H54 (cell line): Measurements from ENCODE around the gene SMIM24.
A peak's percentile ranks its signal among the peaks of the same experiment; 100 is the strongest.

Source experiments
- DNase-seq: peaks from one replicate; pipeline ENCODE4 v3.0.0; 2011; ENCODE audit warnings: low spot score, mixed read lengths; ENCODE audit not compliant: insufficient read length
- FAIRE-seq: peaks from 3 replicates; lab custom pipeline; 2011; peaks lifted over from hg19 to GRCh38; lab: Jason Lieb, UNC
- POLR2A ChIP-seq: IDR thresholded peaks from 2 replicates; pipeline ENCODE4 v1.6.1; 2011; ENCODE audit warnings: low read depth, mild to moderate bottlenecking, low read length

Gene SMIM24

DNA sequence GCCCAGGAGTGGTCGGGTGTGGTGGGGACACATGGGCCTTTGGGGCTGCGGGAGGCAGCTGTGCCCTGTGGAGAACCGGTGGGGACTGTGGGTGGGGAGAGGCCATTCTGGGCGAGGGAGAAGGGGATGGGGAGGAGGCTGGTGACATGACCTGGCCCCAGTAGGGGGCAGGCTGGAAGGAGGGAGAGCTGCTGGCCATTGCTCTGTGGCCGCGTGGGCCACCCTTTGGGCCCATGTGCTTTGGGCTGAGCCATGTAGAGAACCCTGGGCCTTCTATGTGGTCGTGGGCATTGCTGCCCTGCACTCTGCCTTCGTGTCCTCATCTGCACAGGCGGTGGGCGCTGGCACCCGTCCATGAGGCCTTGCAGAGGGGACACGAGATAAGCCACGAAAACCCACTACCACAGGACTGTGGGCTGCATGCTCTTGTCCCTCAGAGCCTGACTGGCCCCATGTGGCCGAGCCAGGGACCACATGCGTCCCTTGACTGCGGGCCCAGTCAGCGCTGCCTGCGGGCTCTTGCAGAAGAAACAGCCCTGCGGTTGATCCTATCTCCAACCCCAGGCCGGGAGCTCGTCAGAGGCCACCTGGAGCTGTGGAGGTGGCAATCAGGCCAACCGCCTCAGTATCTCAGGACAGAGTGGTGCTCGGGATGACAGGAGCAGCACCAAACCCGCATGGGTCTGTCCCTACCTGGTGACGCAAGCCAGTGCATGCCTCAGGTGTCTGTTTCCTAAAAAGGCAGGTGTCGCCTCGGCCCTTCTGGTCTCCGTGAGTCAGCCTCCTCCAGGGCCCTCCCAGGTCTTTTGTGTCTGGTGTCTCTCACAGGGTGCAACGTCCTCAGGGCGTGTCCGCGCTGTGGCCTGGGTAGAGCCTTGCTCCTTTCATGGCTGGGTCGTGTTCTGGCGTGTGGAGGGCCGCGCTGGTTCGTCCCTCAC, 40.1 kb upstream of the SMIM24 start:
- TF ChIP-seq POLR2A = no peak
- DNase-seq = no peak
- FAIRE-seq = no peak

DNA sequence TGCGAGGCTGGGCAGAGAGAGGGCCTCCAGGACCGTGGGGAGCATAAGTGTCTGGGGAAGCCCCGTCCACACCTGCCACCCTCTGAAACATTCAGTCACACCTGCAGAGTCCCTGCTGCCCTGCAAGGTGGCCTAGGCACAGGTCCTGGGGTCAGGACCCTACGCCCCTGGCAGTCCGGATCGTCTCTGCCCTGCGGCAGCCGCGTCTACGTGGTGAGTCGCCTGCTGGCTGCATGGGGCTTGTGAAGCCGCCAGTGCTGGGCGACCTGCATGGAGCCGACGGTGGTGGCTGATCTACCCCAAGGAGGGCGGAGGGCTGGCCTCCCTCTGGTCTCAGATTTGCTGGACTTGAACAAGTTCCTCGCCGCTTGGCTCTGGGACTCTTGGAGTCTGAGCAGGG, 38.8 kb upstream of the SMIM24 start:
- no peak for TF ChIP-seq POLR2A
- FAIRE-seq (no peak), DNase-seq (no peak)

DNA sequence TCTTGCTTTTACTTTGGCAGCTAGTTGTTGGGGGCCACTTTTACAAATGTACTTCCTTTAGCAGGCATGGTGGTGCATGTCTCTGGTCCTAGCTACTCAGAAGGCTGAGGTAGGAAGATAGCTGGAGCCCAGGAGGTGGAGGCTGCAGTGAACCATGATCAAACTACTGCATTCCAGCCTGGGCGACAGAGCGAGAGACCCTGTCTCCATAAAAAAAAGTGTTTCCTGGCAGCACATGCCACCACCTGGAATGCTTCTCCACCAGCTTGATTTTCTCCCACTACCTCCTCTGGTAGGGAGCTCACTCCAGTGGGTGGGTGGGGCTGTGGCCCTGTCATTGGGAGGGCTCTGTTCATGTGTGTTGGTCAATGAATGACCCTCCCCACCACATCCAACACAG, 38.3 kb upstream of the SMIM24 start:
- FAIRE-seq = no peak
- DNase-seq = no peak
- no peak for TF ChIP-seq POLR2A

DNA sequence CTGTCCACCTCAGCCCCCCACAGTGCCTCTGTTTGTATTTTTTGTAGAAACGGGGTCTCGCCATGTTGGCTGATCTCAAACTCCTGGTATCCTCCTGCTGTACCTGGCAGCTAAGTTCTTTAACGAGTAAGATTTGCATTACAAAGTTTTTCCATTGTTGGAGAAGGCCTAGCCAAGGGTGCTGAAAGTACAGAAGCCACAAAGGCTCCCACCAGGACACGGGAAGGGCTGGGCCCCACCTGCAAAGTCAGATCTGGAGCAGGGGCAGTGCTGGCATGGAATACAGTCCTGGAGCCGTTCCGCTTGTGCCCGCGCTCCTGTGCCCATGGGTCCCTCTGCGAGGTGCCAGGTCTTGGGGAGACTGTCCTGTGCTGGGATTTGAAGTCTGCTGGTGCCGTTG, 37.9 kb upstream of the SMIM24 start:
- DNase-seq (no peak), FAIRE-seq (no peak)
- TF ChIP-seq POLR2A = no peak

DNA sequence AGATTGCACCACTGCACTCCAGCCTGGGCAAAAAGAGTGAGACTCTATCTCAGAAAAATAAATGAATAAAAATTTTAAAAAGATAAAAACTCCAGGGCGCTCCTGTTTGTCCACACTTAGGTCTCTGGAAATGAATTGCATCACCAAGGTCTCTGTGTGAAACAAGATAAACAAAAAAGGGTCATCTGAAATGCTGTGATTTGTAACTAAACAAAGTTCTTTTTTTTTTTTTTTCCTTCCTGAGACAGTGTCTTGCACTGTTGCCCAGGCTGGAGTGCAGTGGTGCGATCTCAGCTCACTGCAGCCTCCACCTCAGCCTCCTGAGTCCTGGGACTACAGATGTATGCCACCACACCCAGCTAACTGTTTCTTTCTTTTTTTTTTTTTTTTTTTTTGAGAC, 37.3 kb upstream of the SMIM24 start:
- FAIRE-seq = no peak
- no peak for TF ChIP-seq POLR2A
- no peak for DNase-seq

DNA sequence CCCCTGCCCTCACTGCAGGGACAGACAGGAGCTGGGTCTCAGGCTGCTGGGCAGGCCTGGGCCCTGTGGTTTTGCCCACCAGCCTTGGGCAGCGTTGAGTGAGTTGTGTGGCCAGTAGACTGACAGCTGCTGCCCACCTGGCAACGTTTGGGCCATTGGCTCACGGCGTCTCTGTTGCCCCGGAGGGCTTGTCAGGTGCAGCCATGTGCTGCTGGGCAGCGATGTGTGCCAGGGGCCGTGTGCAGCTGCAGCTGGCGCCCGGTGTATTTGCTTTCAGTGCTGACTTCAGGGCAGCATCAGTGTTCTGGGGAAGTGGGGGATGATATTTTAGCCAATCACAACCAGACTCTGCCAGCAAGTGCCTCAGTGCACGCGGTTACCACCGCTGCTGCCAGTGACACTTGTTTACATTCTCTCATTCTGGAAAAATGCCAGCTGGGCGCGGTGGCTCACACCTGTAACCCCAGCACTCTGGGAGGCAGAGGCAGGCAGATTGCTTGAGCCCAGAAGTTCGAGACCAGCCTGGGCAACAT, 36.4 kb upstream of the SMIM24 start:
- DNase-seq (no peak), FAIRE-seq (no peak)
- no peak for TF ChIP-seq POLR2A

DNA sequence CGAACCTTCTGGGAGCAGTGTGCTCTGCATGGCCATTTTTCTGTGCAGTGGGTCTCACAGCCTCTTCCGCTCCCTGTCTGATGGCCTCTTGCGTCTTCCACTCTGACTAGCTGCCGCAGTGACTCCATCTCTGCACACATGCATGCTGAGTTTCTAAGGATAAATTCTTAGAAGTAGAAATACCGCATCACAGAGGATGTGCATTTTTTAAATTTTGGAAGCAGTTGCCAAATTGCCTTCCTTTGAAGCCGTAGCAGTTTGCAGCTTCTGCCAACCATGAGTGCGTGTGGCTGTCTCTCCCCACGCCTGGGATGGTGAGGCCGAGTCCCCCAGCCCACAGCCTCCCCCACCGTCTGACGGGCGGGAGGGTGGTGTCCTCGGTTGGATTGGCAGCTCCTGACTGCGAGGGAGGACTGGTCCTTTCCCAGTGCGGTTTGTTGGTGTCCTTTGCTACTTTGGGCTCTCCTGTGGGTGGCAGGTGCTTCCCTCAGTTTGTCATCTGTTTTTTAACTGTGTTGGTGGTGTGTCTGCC, 35.6 kb upstream of the SMIM24 start:
- FAIRE-seq (no peak), DNase-seq (no peak)
- TF ChIP-seq POLR2A = no peak

DNA sequence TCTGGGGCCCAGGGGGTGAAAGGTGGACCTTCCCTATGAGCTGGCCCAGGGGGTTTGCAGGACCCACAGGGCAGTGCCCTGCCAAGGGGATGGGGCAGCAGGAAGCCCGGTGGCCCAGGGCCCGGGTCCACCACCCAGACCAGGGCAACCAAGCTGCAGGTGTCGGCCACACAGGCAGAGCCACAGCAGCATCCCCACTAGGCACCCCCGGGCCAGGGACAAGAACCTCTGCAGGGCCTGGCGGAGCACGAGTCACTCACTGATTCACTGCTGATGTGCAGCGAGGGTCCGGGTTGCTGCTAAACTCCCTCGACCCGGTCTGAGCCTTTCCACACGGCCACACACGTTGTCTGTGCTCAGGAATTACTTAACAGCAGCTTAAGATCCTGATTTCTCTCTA, 34.6 kb upstream of the SMIM24 start:
- no peak for FAIRE-seq
- DNase-seq = no peak
- no peak for TF ChIP-seq POLR2A

DNA sequence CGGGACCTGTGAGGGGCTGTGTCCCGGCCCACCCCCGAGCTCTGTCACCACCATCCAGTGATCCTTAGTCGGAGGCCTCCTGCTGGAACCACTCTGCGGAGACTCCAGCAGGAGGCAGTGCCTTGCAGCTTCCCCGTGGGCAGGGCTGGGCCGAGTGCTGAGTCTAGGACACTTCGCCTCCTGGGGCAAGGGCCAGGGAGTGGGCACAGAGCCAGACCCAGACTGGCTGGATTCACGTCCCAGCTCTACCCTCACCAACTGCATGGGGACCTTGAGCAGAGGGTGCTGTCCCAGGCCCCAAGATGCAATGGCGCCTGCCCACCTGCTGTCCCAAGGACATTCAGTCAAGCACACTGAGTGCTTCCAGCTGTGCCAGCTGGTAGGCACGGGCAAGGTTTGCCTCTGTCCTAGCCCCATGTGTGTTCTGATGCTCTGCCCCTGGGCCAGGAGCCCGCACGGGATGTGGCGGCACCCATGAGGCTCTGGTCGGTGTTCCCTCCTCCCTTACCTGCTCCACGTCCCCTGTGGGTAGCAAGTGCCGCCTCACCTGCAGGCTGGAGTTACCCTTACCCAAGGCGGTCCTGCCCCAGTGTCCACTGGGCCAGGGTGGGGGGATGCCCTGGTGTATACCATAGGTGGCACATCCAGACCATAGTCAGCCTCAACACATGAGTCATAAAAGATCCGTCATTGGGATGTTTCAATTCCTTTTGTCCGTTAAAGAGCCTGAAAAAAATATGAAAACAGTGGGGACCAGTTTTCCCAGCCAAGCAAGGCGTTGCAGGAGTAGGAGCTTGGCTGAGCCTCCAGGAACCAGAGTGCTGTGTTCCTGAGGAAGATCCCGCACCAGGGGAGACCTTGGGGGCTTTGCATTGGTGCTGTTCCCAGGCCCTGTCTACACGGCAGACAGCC, 33.2 kb upstream of the SMIM24 start:
- FAIRE-seq (no peak), DNase-seq (no peak)
- TF ChIP-seq POLR2A = no peak

DNA sequence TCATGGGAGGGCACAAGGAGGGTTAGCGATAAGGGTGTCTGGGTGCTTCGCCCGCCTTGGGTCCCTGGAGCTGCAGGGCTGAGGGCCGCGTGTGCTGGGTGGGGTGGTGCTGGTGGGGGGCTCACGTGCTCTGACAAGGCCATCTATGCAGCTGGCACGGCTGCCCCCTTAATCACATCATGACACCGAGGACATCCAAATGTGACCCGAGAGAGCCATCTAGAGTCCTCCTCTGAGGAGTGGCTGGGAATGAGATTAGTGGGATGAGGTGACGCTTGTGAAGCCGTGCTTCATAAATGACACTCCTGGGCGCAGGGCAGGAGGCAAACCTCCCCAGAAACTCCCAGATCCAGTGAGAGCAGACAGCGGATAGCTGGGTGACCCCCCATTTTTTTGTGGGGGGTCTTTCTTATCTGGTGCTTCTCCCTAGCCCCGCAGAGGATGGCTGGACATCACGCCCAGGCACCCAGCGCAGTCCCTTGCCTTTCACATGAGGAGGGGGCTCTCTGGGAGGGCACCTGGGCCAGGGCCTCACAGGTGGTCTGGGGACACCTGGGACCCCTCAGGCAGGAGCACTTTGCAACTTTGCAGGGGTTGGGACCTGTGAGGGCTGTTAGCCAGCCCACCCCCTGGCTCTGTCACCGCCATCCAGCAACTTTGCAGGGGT, 32.4 kb upstream of the SMIM24 start:
- FAIRE-seq = no peak
- no peak for TF ChIP-seq POLR2A

DNA sequence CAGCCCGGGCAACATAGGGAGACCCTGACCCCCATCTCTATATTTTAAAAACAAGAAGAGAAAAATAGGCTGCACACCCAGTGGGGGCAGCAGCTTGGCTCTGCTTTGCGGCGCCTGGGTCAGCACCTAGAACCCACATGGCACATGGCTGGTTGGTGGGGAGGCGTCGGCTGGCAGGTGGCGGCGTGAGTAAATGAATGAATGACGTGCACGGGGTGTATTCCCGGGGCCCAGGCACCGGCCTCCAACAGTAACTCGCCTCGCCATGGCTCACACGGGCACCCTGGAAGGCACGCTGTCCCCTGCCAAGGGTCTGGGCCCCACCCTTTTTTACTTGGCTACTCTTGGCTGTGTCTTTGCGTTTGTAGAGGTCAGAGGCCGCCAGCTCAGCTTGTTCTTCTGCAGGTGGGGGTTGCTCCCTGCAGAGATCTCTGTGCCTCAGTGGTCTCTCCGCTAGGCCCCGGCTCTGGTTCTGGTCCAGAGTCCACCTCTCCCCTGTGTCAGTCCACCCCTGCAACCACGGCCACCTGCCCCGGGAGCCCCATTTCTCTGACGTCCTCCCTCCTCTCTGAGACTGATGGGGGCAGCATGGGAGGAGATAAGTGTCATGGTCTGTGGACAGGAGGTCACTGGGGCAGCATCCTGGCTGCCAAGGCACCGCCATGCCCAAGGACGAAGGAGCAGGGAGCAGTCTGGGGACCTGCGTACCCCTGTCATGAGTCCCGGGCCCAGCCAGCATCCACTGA, 31.4 kb upstream of the SMIM24 start:
- FAIRE-seq = no peak

More for the DNA sequence above, 32.4 kb upstream of the SMIM24 start:
- DNase-seq = no peak

DNA sequence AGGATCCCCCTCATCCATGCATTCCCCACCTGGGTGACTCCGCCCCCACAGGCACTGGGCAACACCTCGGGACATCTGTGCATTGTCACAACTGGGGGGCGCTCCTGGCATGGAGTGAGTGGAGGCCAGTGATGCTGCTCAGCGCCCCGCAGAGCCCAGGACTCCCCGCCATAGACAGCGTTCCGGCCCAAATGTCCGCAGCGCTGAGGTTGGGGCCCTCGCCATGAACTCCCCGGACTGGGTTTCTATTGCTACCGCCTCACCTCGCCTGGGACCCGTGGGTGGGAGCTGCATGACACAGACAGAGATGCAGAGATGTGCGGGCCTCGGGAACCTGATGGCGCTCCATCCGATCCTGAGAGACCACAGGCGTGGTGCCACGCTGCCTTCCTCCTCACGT, 30.4 kb upstream of the SMIM24 start:
- TF ChIP-seq POLR2A = no peak
- FAIRE-seq (no peak), DNase-seq (no peak)

More for the DNA sequence above, 31.4 kb upstream of the SMIM24 start:
- DNase-seq = no peak
- no peak for TF ChIP-seq POLR2A

DNA sequence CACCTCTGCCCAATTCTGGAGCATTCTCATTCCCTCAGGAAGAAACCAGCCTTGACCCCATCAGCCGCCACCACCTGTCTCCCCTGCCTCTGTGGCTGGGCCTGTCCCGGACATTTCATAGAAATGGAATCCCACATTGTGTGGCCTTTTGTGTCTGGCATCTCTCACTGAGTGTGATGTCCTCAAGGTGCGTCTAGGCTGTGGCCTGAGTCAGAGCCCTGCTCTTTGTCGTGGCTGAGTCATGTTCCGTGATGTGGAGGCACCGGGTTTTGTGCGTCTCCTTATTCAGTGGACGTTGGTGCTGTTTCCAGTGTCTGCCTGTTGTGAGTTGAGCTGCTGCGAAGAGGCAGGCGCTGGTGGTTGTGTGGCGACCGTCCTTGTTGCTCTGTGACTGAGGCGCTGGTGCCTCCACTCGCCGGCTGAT, 29.3 kb upstream of the SMIM24 start:
- FAIRE-seq (peak; percentile 69), DNase-seq (peak; percentile 91)
- TF ChIP-seq POLR2A = no peak
